D721Med (cell line): Measurements from ENCODE around the gene SRBD1.

Source experiments
- DNase-seq: peaks from one replicate; pipeline ENCODE4 v3.0.0; 2011; ENCODE audit warnings: low spot score; ENCODE audit not compliant: insufficient read length
- FAIRE-seq: peaks from 2 replicates; lab custom pipeline; 2011; peaks lifted over from hg19 to GRCh38; lab: Jason Lieb, UNC
- TF ChIP-seq, protein P1 (sequence below): IDR thresholded peaks from 2 replicates; pipeline ENCODE4 v1.5.1; 2012; ENCODE audit warnings: mild to moderate bottlenecking, control low read depth; ENCODE audit not compliant: insufficient read depth; ENCODE audit errors: missing control alignments

The SRBD1 gene

DNA sequence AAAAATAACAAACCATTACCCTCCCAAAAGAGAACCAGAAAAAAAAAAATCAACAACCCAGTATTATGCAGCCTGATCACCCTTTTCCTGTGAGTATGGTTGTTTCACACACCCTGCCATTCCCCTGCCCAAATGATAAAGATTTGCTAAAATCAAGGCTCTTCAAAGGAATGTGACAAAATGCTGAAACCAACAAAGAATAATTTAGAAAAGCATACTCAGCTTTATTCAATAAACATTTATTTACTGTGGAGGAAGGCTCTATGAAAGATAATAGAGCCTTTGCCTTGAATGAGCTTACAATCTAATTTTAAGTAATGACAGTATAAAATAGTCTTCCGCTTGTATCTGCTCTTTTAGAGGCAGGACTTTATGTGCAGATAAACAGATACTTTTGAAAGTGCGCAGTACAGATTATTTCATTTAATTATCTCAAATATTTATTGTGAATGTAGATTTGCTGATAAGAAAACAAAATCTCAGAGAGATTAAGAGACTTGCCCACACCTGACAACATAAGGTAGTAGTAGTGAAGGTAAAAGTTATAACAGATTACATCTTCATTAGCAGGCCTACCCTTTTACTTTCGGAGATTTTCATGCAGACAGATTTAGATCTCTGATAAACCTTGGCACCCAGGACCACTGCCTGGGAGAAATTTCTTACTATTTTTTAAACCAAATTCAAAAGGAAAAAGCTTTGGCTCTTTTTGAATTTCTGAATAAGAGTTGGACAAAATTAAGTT is 211.9 kb downstream of the SRBD1 start:
- TF ChIP-seq, protein P1, sequence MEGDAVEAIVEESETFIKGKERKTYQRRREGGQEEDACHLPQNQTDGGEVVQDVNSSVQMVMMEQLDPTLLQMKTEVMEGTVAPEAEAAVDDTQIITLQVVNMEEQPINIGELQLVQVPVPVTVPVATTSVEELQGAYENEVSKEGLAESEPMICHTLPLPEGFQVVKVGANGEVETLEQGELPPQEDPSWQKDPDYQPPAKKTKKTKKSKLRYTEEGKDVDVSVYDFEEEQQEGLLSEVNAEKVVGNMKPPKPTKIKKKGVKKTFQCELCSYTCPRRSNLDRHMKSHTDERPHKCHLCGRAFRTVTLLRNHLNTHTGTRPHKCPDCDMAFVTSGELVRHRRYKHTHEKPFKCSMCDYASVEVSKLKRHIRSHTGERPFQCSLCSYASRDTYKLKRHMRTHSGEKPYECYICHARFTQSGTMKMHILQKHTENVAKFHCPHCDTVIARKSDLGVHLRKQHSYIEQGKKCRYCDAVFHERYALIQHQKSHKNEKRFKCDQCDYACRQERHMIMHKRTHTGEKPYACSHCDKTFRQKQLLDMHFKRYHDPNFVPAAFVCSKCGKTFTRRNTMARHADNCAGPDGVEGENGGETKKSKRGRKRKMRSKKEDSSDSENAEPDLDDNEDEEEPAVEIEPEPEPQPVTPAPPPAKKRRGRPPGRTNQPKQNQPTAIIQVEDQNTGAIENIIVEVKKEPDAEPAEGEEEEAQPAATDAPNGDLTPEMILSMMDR = no peak
- no peak for FAIRE-seq

DNA sequence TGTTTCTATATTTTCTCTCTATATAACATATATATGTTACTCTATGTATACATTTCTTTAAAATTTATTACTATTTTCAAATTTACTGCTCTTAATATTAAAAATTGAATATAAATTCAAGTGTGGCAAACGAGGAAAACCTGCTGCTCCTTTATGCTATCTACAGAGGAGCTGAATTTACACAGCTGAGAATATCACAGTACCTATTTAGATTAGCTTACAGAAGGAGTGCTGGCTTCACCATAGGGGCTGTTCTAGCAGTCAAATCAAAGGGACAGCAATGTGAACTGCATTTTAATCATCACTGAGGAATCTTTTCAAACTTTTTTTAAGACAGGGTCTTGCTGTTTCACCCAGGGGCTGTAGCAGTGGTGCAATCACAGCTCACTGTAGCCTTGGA is 213.8 kb downstream of the SRBD1 start:
- FAIRE-seq = no peak
- DNase-seq = no peak
- TF ChIP-seq, protein P1 = no peak

More for the DNA sequence above, 211.9 kb downstream of the SRBD1 start:
- no peak for DNase-seq

DNA sequence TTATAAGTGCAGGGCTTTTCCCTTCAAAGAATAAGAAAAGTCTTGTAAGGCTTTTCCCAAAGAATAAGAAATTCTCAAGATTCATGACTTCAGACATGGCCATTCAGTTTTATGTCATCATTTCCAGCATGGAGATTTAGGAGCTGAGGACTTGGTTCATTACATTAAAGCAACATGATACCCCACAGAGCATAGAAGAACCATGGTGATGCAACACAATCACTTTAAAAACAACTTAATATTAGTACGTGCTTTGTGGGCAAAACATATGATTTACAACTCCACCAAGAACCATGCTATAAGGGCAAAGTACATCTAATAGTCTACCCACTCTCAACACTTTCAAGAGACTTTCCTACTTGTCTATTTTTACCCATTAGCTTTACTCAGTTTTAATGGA is 214.4 kb downstream of the SRBD1 start:
- TF ChIP-seq, protein P1 = no peak
- no peak for DNase-seq
- no peak for FAIRE-seq

DNA sequence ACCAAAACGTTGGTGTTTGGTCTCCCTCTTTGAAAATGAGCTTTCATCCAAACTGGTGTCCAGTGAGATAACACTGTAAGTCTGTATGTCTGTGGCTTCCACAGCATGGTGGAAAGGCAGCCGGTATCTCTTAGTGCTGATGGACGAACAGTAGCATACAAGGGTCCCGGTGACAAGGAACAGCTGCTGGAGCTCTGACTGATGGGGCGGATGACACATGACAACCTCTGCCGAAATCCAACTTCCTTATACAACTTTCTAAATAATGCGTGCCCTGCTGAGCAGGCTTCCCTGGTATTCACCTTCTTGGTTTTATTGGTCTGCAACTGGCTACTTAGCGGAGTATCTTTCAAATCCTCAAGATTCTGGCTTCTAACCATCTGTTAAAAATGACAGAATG is 216.2 kb downstream of the SRBD1 start:
- FAIRE-seq = no peak
- TF ChIP-seq, protein P1 = no peak
- no peak for DNase-seq

DNA sequence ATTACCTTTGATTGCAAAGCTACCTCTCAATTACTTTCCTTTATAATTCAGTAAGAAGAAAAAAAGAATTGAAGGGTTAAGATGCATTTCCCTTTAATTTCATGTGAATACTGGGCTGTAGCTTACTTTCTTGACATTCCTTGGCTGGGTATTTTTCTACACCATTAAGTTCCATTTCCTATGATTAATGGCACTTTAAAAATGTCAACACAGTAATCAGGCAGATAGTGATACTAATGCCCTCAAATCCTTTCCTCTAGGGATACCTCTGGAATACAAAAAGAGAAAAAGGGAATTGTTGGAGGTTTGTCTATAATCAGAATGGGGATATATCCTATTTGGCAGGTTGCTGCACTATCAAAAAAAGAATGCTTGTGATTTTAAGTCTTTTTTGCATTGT is 216.9 kb downstream of the SRBD1 start:
- no peak for FAIRE-seq
- DNase-seq = no peak
- TF ChIP-seq, protein P1 = no peak

DNA sequence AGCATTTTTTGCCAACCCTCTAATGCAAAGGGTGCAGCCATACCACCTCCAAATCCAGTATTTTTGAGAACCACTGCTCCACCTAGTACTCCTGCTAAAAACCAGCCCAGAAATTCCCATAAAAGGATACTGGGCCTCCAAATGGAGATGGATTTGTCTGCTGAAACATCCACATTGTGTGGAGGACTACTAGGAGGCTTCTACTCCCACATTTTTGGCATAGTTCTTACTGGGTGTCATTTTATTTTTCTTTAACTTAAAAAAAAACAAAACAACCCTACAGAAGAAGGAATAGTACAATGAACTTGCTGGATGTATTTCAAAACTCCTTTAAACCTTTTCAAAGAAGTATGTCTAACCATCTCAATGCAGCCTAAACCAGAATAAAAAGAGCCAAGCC is 219.2 kb downstream of the SRBD1 start:
- TF ChIP-seq, protein P1 = no peak
- FAIRE-seq = no peak
- DNase-seq = no peak

DNA sequence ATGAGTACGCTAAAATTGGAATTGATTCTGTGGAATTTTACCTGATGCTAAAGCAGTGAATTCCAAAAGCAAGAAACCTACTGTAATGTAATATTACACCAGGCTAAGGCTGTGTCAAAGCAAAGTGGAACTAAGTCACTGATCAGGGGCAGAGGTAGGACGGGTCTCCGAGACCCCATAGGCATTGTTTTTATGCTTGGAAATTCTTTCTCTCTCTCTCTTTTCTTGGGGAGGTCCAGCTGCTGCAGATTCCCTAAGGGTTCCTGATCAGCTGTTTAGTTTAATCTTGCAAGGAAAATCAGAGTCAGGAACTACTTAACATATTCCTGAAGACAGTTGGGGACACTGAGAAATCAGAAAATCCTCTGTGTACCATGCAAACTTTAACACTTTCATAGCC is 220.2 kb downstream of the SRBD1 start:
- TF ChIP-seq, protein P1 = no peak
- DNase-seq = no peak
- FAIRE-seq = no peak
